ENCODE data around the gene GSG1. TPM values are rescaled to one million over a fixed set of nuclear protein-coding genes. Genes with fewer than 3 reads are reported as not detected.

The GSG1 gene
- total RNA-seq, 4 donors from 2014 or later: not detected

GRCh38 chr12:13126494-13126893, 23.0 kb upstream of the GSG1 start:
- no peak for ATAC-seq
- no peaks in the 10 kb centered on the region for H3K4me1 ChIP-seq
- no peaks in the 10 kb centered on the region for H3K36me3 ChIP-seq
- TF ChIP-seq POLR2A (IDR thresholded peaks at IDR 0.05) (no peak), POLR2AphosphoS5 (IDR thresholded peaks at IDR 0.05) (no peak), EP300 (IDR thresholded peaks at IDR 0.05) (no peak)
- TF ChIP-seq, protein P1, sequence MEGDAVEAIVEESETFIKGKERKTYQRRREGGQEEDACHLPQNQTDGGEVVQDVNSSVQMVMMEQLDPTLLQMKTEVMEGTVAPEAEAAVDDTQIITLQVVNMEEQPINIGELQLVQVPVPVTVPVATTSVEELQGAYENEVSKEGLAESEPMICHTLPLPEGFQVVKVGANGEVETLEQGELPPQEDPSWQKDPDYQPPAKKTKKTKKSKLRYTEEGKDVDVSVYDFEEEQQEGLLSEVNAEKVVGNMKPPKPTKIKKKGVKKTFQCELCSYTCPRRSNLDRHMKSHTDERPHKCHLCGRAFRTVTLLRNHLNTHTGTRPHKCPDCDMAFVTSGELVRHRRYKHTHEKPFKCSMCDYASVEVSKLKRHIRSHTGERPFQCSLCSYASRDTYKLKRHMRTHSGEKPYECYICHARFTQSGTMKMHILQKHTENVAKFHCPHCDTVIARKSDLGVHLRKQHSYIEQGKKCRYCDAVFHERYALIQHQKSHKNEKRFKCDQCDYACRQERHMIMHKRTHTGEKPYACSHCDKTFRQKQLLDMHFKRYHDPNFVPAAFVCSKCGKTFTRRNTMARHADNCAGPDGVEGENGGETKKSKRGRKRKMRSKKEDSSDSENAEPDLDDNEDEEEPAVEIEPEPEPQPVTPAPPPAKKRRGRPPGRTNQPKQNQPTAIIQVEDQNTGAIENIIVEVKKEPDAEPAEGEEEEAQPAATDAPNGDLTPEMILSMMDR (IDR thresholded peaks at IDR 0.05): no peak
- H3K27me3 ChIP-seq: no peaks in the 10 kb centered on the region
- WGBS, 2 donors (ENCODE audit: low coverage in 1 of 2): 82 to 95% methylated on average over 3 of the region's 3 CpGs
- no peaks in the 10 kb centered on the region for H3K9me3 ChIP-seq
- no peak overlapping the region for H3K4me3 ChIP-seq
- no peak overlapping the region for H3K27ac ChIP-seq

DNA sequence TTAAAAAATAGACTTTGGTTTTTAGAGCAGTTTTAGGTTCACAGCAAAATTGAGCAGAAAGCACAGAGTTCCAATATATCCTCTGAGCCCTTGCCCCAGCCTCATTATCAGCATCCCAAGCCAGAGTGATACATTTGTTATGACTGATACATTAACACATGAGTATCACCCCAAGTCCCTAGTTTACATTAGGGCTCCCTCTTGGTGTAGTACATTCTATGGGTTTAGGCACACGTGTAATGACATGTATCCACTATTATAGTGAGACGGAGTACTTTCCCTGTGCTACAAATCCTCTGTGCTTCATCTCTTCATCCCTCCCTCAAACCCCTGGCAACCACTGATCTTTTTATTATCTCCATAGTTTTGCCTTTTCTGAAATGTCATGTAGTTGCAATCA, 22.5 kb upstream of the GSG1 start:
- Histone ChIP-seq H3K9me3 (no peaks in the 10 kb centered on the region), H3K36me3 (no peaks in the 10 kb centered on the region), H3K27me3 (no peaks in the 10 kb centered on the region), H3K27ac (no peak overlapping the region), H3K4me1 (no peaks in the 10 kb centered on the region), H3K4me3 (no peak overlapping the region)
- WGBS, 2 donors (ENCODE audit: low coverage in 1 of 2): 75 to 88% methylated on average over 1 to 2 of the region's 2 CpGs
- ATAC-seq: no peak
- TF ChIP-seq POLR2A (IDR thresholded peaks at IDR 0.05) (no peak), EP300 (IDR thresholded peaks at IDR 0.05) (no peak), POLR2AphosphoS5 (IDR thresholded peaks at IDR 0.05) (no peak)
- TF ChIP-seq, protein P1 (IDR thresholded peaks at IDR 0.05): no peak

DNA sequence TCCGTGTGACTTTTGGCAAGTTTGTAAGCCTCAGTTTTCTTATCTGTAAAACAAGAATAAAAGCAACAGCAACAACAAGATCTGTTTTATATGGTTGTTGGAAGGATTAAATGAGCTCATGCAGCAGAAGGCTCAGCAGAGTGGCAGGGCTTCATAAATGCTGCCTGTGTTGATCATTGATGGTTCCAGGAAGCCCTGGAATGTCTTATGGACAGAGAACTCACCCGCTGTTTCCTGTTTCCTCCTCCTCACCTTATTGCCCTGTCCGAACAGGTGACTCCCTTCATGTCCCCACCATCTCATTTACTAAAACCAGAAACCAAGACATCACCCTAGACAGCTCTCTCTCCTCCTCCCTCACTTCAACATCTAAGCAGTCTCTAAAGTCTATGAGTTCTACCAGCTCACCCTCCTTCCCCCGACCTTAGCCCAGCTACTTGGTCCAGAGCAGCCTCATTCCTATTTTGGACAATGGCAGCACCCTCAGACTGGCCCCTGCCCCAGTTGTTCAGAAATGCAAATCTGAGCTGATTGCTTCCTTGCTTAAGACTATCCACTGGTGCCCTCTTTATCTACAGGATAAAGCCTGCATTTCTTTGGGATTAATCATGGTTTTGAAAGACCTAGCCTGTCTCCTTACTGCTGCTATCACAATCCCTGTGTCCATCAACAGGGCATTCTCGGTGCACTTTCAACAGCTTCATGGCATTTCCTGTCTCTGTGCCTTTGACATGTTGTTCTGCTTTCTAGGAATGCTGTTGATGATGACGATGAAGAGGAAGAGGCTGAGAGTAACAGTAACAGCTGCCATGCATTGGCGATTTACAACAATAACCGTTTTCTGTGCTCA, 21.4 kb upstream of the GSG1 start:
- 82 to 88% methylated on average over 3 to 7 of the region's 8 CpGs for WGBS, 2 donors (ENCODE audit: low coverage in 1 of 2)
- no peak for ATAC-seq
- no peaks in the 10 kb centered on the region for H3K9me3 ChIP-seq
- H3K4me1 ChIP-seq: no peaks in the 10 kb centered on the region
- TF ChIP-seq POLR2A (IDR thresholded peaks at IDR 0.05) (no peak), EP300 (IDR thresholded peaks at IDR 0.05) (no peak), POLR2AphosphoS5 (IDR thresholded peaks at IDR 0.05) (no peak)
- TF ChIP-seq, protein P1 (IDR thresholded peaks at IDR 0.05): no peak
- no peak overlapping the region for H3K4me3 ChIP-seq
- H3K36me3 ChIP-seq: no peaks in the 10 kb centered on the region
- no peak overlapping the region for H3K27ac ChIP-seq
- no peaks in the 10 kb centered on the region for H3K27me3 ChIP-seq

GRCh38 chr12:13121568-13121967, 18.1 kb upstream of the GSG1 start:
- H3K36me3 ChIP-seq: no peaks in the 10 kb centered on the region
- WGBS, 2 donors (ENCODE audit: low coverage in 1 of 2): 88 to 94% methylated on average over 2 to 5 of the region's 5 CpGs
- H3K27me3 ChIP-seq: no peaks in the 10 kb centered on the region
- no peaks in the 10 kb centered on the region for H3K9me3 ChIP-seq
- no peak for ATAC-seq
- TF ChIP-seq EP300 (IDR thresholded peaks at IDR 0.05): no peak
- TF ChIP-seq POLR2A (IDR thresholded peaks at IDR 0.05): no peak
- TF ChIP-seq POLR2AphosphoS5 (IDR thresholded peaks at IDR 0.05): no peak
- TF ChIP-seq, protein P1 (IDR thresholded peaks at IDR 0.05): no peak
- H3K4me3 ChIP-seq: no peak overlapping the region
- H3K27ac ChIP-seq: no peak overlapping the region
- H3K4me1 ChIP-seq: peaks cover 0 to 6% (median 0%) of the 10 kb centered on the region in 3 donors

- H3K4me3 ChIP-seq: no peak overlapping the region
- WGBS, 2 donors (ENCODE audit: low coverage in 1 of 2): 50 to 92% methylated on average over 2 of the region's 3 CpGs
- TF ChIP-seq POLR2A (IDR thresholded peaks at IDR 0.05): no peak
- TF ChIP-seq POLR2AphosphoS5 (IDR thresholded peaks at IDR 0.05): no peak
- TF ChIP-seq, protein P1 (IDR thresholded peaks at IDR 0.05): no peak
- no peaks in the 10 kb centered on the region for H3K36me3 ChIP-seq
- ATAC-seq: no peak
- peaks cover 0 to 11% (median 0%) of the 10 kb centered on the region in 3 donors for H3K4me1 ChIP-seq
- no peak overlapping the region for H3K27ac ChIP-seq
- H3K9me3 ChIP-seq: no peaks in the 10 kb centered on the region
- H3K27me3 ChIP-seq: no peaks in the 10 kb centered on the region
Observed at GRCh38 chr12:13120413-13120812, 16.9 kb upstream of the GSG1 start.
